ENCODE data around the gene RAI1.

Gene RAI1

GRCh38 chr17:17789828-17790636, 108.8 kb downstream of the RAI1 start:
- no peak for DNase-seq

- no peak for DNase-seq
These were observed 109.6 kb downstream of the RAI1 start for GRCh38 chr17:17790637-17791464.

GRCh38 chr17:17792037-17792550, 110.8 kb downstream of the RAI1 start:
- no peak for DNase-seq

- DNase-seq: peak; percentile 26 to 29
These were observed 111.5 kb downstream of the RAI1 start for GRCh38 chr17:17792551-17793377.

- DNase-seq: no peak
These were observed 112.3 kb downstream of the RAI1 start for GRCh38 chr17:17793378-17794214.

GRCh38 chr17:17794382-17794781, 113.1 kb downstream of the RAI1 start:
- DNase-seq: no peak

GRCh38 chr17:17795296-17795695, 114.0 kb downstream of the RAI1 start:
- no peak for DNase-seq

- DNase-seq: no peak
These were observed 114.9 kb downstream of the RAI1 start for GRCh38 chr17:17795946-17796786.

- no peak for DNase-seq
These were observed 115.5 kb downstream of the RAI1 start for GRCh38 chr17:17796787-17797061.

GRCh38 chr17:17797119-17797809, 116.0 kb downstream of the RAI1 start:
- DNase-seq: no peak

GRCh38 chr17:17798010-17798556, 116.8 kb downstream of the RAI1 start:
- no peak for DNase-seq

- no peak for DNase-seq
These were observed 117.5 kb downstream of the RAI1 start for GRCh38 chr17:17798573-17799255.

- DNase-seq: no peak
These were observed 119.3 kb downstream of the RAI1 start for GRCh38 chr17:17800504-17801021.

- DNase-seq: no peak
These were observed 120.7 kb downstream of the RAI1 start for GRCh38 chr17:17801800-17802481.

GRCh38 chr17:17804007-17804406, 122.7 kb downstream of the RAI1 start:
- DNase-seq: no peak

- no peak for DNase-seq
These were observed 124.3 kb downstream of the RAI1 start for GRCh38 chr17:17805575-17805974.

- DNase-seq: no peak
These were observed 124.8 kb downstream of the RAI1 start for GRCh38 chr17:17806035-17806434.

GRCh38 chr17:17806611-17807274, 125.5 kb downstream of the RAI1 start:
- DNase-seq: no peak

All from activated CD4-positive, alpha-beta T cell treated with anti-CD3 and anti-CD28 coated beads for 4 hours (primary cell).